HPDE6-E6E7 (cell line): ENCODE data around the gene CFAP58.
A peak's percentile ranks its signal among the peaks of the same experiment; 100 is the strongest.

Experiments used
- DNase-seq: peaks from one replicate; pipeline ENCODE4 v3.0.0; 2011; ENCODE audit warnings: missing footprints; ENCODE audit errors: extremely low spot score

CFAP58 gene

DNA sequence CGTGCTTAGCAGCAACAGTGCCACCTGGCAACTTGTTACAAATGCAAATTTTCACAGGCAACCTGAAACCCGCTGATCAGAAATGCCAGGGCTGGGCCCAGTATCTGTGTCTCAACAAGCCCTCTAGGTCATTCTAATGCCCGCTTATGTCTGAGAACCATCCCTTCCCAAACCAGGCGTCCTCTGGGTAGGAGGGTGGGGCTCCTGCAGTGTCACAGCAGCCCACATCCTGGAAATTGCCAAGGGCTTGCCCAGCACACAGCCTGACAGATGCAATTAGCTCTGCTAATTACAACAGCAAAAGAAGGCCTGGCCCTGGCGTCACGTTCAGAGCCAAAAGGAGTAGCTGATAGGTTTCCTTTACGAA is 31.2 kb upstream of the CFAP58 start:
- DNase-seq = no peak

GRCh38 chr10:104323085-104323484 is 30.5 kb upstream of the CFAP58 start:
- DNase-seq = no peak

- DNase-seq = no peak
Measured at GRCh38 chr10:104323760-104324201, 29.9 kb upstream of the CFAP58 start.

DNA sequence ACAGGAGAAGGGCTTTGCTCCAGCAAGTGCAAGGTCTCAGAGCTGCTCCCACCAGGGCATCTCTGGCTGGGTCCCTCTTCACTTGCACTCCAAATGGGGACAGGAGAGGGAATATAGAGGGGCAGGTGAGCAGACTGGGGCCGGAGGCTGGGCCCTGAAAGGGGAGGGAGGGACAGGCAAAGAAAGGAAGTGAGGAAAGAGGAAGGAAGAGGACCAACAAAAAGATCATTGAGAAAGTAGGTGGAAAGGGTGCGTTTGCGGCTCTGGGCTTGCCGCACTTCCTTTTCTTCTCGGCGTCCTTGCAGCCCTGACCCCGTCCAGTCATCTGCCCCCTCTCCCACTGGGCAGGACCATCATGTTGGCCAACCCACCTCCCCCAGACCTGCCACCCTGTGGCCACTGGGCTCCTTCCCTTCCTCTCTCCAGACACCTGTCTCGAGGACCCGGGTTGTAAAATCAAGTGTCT is 29.4 kb upstream of the CFAP58 start:
- DNase-seq = no peak

- no peak for DNase-seq
Measured at GRCh38 chr10:104324931-104325330, 28.7 kb upstream of the CFAP58 start.

DNA sequence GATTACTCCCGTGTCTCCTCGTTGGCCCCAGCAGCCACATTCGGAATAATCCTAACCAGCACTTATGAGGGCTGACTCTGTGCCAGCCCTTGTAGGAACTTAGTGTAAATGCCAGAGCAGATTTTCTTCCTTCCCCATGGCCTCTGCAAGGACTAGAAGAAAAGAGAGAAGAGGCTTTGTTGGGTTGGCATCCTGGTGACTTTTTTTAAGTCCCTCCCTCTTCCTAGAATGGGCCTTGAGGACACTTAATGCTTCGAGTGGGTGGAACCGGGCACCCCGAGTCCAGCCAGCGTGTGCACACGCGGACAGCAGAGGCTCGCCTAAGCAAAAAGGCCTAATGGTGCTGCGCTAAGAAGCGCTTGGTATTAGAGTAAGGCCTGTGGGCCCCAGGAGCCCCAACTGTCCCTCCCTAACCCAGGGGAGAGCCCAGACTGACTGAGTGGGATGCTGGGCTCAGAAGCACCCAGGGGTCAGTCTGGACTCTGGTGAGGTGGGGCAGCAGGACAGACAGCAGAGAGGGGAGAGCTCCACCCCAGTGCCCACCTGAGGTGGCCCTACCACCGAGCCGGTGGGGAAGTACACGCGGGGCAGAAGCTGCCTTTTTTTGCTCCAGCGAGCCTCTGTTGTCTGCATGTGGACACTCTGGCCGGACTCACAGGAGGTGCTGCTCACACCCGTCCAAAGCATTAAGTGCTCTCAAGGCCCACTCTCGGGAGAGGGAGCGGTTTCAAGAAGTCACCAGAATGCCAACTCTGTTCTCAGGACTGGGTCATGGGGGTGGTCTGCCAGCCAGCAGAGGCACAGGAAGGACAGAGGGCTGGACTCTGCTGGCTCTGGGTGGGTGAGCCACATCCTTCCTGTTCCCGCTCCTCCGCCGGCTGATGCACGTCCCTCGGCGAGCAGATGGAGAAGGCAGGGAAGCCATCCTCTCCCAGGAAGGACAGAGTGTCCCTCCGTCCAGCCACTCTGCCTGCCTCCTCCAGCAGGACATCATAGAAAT is 27.9 kb upstream of the CFAP58 start:
- no peak for DNase-seq

- no peak for DNase-seq
Measured at GRCh38 chr10:104326991-104327610, 26.5 kb upstream of the CFAP58 start.

DNA sequence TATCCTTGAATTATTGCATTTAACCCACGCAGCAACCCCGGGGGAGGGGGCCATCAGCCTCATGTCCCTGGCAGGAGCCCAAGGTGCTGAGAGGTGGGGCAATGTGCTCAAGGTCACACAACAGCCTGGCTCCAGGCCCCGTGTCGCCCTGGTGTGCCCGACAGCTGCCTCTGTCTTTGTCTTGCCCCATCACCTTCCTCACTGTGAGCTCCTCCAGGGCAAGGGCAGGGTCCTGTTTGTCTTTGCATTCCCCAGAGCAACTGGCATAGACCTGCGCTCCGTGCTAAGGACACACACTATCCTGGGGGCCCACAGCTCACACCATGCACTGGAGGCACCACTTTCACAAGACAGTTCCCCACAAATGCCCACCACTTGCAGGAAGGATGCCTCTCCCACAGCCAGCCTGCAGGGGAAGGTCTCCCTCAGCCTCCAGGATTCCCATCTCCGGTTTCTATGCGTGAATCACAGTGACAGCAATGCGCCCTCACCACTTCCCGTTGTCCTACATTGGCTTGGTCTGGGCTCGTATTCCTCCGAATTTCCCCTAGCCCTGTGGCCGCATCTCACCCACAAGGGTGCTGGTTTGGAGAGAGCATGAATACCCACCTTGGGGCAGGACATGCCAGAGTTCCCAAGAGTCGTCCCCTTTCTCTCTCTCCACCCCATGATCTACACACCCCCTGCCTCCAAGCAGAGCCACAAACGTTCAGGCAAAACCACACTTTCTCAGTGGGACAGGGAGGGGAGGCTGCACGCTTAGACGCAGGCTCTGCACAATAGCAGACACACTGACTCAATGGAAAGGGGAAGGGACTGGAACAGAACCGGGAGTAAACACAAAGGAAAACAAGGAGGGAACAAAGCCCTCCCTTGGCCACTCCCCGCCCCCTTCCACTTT is 25.6 kb upstream of the CFAP58 start:
- no peak for DNase-seq

GRCh38 chr10:104328646-104328895 is 25.1 kb upstream of the CFAP58 start:
- DNase-seq = no peak

- DNase-seq = peak; percentile 79
Measured at GRCh38 chr10:104328896-104329710, 24.5 kb upstream of the CFAP58 start.

DNA sequence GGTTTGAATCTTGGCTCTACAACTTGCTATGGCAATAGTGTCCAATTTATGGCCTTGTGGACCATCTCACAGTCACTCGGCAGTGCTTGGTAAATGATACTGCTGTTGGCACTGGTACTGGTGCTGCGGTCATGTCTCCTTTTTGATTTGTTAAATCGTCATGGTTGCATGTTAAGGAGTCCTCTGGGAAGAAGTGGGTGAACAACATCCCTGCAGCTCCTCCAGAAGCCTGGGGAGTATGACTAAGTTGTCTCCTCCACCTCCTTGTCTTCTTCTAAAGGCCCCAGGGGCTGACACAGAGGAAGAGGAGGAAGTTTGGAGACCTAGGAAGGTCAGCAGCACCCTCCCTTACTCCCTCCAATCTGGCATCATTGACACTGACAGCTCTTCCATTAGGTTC is 23.9 kb upstream of the CFAP58 start:
- no peak for DNase-seq

DNA sequence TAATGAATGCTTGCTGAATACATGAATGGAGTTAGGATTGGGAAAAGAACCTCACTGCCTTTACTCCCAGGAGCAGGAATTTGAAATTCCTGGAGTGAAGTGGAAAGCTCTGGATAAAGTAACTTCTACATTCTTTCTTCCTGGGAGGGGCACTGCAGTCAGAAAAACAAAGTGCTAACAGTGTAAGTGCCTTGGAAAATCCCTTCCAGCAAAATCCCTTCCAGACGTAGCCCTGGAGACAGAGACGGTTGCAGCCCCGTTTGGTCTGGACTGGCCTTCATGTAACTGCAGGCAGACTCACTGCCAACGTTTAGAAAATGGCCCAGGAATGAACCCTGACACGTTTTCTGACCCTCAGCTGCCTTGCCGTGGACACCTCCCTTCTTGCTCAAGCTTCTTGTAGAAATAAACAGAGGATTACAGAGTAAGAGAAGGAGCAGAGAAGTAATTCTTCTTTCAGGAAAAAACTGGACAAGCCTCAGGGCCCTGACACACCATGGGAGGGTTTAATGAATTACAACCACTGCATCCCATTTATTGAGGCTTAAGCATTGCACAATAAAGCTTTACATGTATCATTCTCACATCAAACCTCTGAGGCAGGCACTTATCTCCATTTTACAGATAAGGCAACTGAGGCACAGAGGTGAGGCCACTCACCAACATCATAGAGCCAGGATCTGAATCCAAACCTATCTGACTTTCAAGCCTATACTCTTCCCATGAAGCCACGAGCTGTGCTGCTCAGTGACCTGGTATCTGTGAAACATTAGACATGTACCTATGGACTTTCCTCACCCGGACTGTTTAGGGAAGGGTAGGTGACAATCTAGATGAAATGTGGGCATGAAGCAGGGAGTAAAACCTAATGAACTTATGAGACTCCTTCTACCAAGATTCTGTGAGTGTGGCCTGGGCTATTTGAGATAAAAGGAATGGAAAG is 23.2 kb upstream of the CFAP58 start:
- DNase-seq = no peak

- DNase-seq = no peak
Measured at GRCh38 chr10:104331208-104331838, 22.3 kb upstream of the CFAP58 start.

DNA sequence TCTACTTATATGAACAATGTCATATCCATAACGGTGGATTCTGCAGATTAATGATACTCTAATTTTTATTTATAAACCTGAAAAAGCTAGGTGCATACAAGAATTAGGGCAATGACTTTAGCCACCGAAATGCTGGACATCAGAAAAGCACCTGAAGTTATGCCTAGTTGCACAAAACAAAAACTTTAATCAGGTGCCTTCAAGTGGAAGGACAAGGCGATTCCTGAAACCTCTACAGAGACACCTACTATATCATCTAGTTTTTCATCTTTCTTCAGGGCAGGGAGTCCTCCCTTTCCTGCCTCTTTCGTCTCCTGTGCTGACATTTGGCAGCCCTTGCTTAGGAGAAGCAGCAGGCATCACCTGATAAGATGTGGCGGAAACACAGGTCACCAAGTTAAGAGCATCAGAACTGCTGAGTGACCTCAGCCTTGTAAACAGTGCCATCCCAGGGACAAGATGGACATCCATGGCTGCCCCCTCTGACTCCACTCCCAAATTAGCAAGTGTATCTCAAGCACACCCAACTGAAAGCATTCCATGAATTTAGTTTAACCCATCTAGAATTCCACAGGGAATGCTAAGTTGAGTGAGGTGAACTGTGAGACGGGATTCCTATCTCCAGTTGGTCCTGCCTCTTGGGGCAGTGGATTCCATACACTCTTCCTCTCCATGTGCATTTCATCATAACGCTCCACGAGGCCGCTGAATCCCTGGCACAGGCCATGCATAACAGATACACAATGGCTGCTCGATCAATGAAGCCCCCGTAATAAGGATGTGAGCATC is 21.2 kb upstream of the CFAP58 start:
- no peak for DNase-seq

- DNase-seq = no peak
Measured at GRCh38 chr10:104333032-104333727, 20.5 kb upstream of the CFAP58 start.

- no peak for DNase-seq
Measured at GRCh38 chr10:104333728-104334373, 19.8 kb upstream of the CFAP58 start.

DNA sequence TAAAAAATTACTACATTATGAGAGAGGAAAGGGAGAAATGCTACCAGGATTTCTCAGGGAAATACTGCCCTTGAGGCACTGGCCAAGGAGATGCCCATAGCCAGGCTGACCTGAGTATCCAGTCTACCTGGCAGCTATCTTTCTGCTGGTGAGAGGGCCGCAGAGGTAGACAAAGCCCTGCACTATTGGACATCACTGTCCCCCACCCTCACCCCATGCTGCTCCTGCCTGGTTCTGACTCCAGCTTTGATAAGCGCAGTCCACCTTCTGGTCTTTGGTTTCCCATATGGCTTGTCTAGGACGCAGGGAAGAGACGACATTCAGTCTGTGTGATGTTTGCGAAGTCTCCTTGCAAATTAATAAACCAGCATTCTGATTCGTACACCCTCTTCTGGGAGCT is 19.1 kb upstream of the CFAP58 start:
- DNase-seq = no peak
